NCI-H510A treated with DMSO at 0.1 percent for 48 hours (cell line): ENCODE measurements around the gene RGS10.
A peak's percentile ranks its signal among the peaks of the same experiment; 100 is the strongest.

Experiments used
- DNase-seq: peaks from one replicate; lab custom pipeline; 2025; lab: John Stamatoyannopoulos, UW

RGS10 gene

GRCh38 chr10:119496273-119496672, 46.2 kb downstream of the RGS10 start:
- no peak for DNase-seq

DNA sequence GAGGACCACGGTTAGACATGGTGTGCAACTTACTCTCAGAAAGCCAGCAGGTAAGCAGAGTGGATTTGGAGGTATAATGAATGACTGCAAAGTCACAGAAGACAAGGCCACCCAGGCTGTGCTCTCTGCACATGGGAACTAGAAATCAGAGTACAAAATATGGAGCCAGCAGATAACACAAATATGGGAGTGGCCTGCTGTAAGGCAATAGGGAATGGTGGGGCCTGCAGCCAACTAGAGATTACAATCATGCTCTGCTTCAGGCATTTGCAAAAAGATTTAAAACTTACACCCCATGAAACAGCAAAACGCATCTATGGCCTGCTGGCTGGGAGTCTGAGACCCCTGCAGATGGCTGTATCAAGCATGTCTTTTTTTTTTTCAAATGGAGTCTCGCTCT, 47.0 kb downstream of the RGS10 start:
- DNase-seq, result no peak

- no peak for DNase-seq
Observed at GRCh38 chr10:119495021-119495505, 47.5 kb downstream of the RGS10 start.

DNA sequence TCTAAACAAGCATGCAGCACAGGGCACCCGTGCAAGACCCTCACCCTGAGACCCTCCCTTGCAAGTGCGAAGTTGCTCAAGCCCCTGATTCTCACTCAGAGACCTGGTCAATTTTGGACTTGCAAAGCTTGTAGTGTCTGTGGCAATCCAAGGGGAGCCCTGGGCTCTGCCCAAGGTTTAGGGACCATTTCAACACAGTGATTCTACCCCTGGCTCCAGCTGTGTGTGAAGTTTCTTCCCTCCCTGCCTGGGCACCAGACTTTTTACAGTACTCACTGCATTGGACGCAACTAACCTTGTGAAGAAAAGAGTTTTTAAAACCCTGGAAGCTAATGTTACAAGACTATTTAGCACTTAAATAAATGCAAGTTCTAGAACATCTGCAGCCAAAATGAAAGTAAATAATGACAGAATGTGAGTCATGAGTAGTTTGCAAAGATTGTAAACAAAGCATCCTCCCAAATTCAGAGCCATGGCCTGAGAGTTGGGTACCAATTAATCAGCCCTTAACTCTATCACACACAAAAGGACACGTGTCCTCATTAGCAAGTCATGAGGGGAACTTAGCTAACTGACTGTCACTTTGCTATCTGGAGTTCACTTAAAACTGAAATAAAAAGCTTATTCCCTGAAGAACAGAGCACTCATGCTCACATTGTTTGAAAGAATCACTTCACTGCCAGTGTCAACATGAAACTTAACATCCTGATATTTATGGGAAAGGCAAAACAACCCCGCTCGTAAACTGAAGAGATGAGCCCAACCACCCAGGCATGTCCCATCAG, 48.1 kb downstream of the RGS10 start:
- peak; percentile 40 for DNase-seq

- no peak for DNase-seq
Observed at GRCh38 chr10:119493155-119493554, 49.4 kb downstream of the RGS10 start.

- no peak for DNase-seq
Observed at GRCh38 chr10:119491966-119492757, 50.4 kb downstream of the RGS10 start.

GRCh38 chr10:119489991-119490326, 52.6 kb downstream of the RGS10 start:
- no peak for DNase-seq

- DNase-seq, result no peak
Observed at GRCh38 chr10:119488675-119489074, 53.8 kb downstream of the RGS10 start.

GRCh38 chr10:119483839-119484238, 58.7 kb downstream of the RGS10 start:
- no peak for DNase-seq

DNA sequence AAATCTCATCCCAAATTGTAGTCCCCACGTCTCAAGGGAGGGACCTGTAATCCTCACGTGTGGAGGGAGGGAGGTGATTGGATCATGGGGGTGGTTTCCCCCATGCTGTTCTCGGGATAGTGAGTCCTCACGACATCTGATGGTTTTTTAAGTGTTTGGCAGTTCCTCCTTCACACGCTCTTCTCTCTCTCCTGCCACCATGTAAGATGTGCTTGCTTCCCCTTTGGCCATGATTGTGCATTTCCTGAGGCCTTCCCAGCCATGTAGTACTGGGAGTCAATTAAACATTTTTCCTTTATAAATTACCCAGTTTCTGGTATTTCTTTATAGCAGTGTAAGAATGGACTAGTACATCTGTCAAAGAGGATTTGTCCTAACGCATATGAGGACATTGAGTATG, 59.5 kb downstream of the RGS10 start:
- no peak for DNase-seq

GRCh38 chr10:119481781-119482426, 60.6 kb downstream of the RGS10 start:
- no peak for DNase-seq

- DNase-seq, result no peak
Observed at GRCh38 chr10:119480667-119481066, 61.9 kb downstream of the RGS10 start.

DNA sequence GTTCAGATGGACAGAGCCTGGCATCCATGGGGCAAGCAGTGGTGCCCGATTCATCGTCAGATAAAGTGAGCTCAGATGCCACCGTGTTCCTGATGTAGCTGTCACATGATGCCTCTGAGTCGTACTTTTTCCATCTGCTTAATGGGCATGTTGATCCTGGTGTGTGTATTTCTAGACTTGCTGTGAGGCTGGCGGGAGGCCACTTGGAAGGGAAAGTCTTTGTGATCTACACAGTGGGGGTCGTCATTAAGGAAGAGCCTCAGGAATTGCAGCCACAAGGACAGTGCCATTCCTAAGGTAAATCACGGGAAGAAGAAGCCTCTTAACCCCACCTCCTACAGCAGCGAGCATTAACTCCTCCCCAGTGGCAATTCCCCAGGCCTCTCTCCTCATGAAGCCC, 63.0 kb downstream of the RGS10 start:
- no peak for DNase-seq

DNA sequence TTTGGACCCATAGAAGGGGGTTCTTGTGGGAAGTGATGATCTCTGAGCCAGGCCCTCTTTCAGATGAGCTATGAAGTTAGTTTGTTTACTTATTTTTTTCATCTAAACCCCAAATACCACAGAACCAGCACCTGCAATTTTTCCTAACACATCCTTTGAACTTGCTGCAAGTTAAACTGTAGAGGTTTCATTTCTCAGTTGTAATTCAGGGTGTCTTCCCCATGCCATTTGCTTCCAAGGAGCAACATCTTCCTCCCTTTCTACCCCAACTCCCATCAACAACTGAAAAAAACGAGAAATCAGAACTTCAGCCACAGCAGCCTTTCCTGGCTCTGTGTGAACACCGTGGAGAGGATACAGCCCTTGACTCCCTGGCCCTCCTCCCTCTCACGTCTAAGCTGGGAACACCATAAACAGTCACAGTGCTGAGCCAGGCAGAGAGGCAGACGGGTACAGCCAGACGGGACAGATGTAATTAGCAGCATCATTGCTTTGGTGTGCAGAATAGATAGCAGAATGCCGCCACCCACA, 63.6 kb downstream of the RGS10 start:
- no peak for DNase-seq

DNA sequence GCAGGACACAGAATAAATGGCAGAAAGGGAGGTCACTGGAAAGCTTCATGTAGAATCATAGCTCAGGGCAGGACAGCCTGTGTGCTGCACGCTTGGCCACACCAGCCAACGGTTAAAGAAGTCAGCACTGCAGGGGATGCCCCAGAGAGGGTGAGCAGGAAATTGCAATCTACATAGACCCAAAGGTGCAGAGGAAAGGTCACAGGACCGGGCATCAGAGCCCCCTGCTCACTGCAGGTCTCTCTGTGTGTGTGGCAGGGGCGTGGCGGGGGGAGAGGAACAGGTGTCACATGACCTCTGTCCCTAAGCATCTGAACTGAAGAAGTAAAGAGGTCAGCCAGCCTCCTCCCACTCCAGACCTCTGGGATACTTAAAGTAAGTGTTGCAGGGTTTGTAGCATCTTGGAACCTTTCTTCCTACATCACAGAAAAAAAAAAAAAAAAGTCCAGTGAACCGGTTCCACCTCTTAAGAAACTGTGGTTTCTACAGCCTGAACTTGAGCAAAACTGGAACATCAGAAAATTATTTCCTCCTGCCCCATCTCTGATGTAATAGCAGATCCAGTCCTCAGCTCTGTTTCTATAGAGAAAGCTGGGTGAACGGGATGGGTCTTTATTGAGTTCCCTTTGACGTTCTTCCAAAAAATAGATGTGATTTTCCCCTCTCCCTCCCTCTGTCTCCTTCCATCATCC, 64.3 kb downstream of the RGS10 start:
- no peak for DNase-seq

- no peak for DNase-seq
Observed at GRCh38 chr10:119477444-119477843, 65.1 kb downstream of the RGS10 start.

DNA sequence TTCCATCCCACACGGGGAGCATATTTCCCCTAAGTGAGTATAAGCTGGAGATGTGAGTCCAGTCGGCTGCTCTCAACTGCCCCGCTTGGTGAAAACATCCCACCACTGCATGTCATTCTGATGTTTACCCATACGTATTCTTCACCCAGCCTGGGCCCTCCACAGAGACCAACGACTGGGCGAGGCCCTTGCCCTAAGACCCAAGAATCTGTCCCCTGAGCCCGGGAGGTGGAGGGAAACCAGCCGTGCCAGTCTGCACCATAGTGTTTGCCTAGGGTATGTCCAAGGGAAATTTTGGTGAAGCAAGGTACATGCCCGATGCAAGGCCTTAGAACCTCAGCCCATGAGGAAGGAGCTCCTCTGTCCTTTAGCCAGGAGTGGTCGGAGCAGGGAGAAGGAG, 67.9 kb downstream of the RGS10 start:
- DNase-seq, result no peak

DNA sequence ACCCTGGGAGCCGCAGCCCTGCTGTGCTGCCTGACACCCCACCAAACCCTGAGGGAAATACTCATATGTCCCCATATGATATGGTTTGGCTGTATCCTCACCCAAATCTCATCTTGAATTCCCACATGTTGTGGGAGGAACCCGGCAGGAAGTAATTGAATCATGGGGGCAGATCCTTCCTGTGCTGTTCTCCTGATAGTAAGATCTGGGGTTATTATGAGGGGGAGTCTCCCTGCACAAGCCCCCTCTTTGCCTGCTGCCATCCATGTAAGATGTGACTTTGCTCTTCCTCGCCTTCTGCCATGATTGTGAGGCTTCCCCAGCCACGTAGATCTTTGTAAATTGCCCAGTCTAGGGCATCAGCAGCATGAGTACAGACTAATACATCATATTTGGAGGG, 68.7 kb downstream of the RGS10 start:
- DNase-seq, result no peak

GRCh38 chr10:119470920-119471702, 71.4 kb downstream of the RGS10 start:
- DNase-seq, result no peak

- no peak for DNase-seq
Observed at GRCh38 chr10:119469846-119470245, 72.7 kb downstream of the RGS10 start.

DNA sequence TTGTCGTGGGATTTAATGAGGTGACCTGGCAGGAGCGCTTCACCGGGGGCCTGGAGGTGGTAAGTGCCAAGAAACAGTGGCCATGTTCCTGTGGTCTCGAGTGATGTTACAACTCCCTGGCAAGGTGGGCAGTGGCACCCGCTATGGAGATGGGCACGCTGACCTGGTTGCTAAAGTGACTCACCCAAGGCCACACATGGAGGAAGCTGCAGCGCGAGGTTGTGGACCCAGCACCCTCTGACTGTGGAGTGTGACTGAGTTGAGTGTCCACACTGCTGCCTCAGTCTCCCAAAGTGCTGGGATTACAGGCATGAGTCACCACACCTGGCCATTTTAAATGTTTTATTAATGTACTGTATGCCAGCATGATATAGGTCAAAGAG, 73.2 kb downstream of the RGS10 start:
- DNase-seq, result no peak
